Measurements from ENCODE around the gene CYYR1.

The CYYR1 gene

DNA sequence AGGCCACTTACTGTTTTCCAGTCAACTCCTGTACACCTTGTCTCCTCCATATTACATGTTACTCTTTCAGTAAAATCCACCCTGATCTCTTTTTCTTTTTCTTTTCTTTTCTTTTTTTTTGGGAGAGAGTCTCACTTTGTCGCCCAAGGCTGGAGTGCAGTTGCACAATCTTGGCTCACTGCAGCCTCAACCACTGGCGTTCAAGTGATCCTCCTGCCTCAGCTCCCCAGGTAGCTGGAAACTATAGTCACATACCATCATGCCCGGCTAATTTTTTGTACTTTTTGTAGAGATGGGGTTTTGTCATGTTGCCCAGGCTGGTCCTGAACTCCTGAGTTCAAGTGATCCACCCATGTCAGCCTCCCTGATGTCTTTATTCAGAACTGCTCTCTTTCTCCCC is 57.8 kb downstream of the CYYR1 start:
- Histone ChIP-seq H3K27me3 (replicated peaks; ENCODE audit: control insufficient read depth, insufficient read depth, low read length) (no peaks in the 10 kb centered on the region), H3K9ac (ENCODE audit: low read length) (no peak overlapping the region), H3K4me1 (ENCODE audit: control insufficient read depth, insufficient read depth, low read length) (peaks cover 24% of the 10 kb centered on the region), H3K9me3 (ENCODE audit: control insufficient read depth, low read length) (peaks cover 2% of the 10 kb centered on the region), H3K36me3 (ENCODE audit: control insufficient read depth, insufficient read depth, low read length, severe bottlenecking) (no peaks in the 10 kb centered on the region), H3K4me3 (ENCODE audit: low read length) (no peak overlapping the region)
- DNase-seq (ENCODE audit: low read depth): no peak

DNA sequence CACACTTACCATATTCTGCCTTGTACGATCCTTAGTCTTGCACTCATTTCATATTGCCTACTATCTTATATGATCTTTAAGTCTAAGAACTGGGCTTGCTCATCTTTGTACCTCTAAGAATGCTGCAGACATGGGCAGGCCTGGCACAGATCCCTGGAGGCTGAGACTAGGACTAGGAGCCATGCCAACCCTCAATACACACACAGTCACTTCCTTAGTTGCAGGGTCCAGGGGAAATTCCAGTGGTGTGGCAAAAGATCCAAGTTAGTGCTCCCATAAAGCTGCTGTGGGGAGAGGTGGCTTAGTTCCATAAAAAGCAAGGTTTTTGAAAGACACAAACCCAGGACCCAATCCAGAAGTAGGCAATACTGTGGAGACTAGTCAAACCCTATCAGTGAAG is 59.9 kb downstream of the CYYR1 start:
- H3K4me3 ChIP-seq (ENCODE audit: low read length): no peak overlapping the region
- peak; percentile 27 for DNase-seq (ENCODE audit: low read depth)
- no peaks in the 10 kb centered on the region for H3K36me3 ChIP-seq (ENCODE audit: control insufficient read depth, insufficient read depth, low read length, severe bottlenecking)
- H3K9me3 ChIP-seq (ENCODE audit: control insufficient read depth, low read length): no peaks in the 10 kb centered on the region
- no peak overlapping the region for H3K9ac ChIP-seq (ENCODE audit: low read length)
- peaks cover 31% of the 10 kb centered on the region for H3K4me1 ChIP-seq (ENCODE audit: control insufficient read depth, insufficient read depth, low read length)
- no peaks in the 10 kb centered on the region for H3K27me3 ChIP-seq (replicated peaks; ENCODE audit: control insufficient read depth, insufficient read depth, low read length)

DNA sequence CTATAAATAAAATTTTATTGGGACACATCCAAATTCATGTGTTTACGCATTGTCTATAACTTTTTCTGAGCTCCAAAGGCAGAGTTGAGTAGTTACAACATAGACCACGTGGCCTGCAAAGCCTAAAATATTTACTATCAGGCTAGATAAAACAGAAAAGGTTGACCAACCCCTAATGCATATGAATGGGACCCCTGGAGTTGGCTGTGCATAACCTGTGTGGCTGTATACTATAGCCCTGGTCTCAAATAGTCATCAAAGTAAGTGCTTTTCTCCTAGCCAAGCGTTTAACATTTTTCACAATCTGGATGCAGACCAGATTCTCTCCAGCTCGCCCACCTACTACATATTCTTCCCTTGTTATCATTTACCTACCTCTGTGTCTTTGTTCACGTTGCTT is 60.4 kb downstream of the CYYR1 start:
- Histone ChIP-seq H3K9me3 (ENCODE audit: control insufficient read depth, low read length) (no peaks in the 10 kb centered on the region), H3K4me1 (ENCODE audit: control insufficient read depth, insufficient read depth, low read length) (peaks cover 31% of the 10 kb centered on the region), H3K36me3 (ENCODE audit: control insufficient read depth, insufficient read depth, low read length, severe bottlenecking) (no peaks in the 10 kb centered on the region), H3K9ac (ENCODE audit: low read length) (no peak overlapping the region), H3K4me3 (ENCODE audit: low read length) (no peak overlapping the region), H3K27me3 (replicated peaks; ENCODE audit: control insufficient read depth, insufficient read depth, low read length) (no peaks in the 10 kb centered on the region)
- no peak for DNase-seq (ENCODE audit: low read depth)

DNA sequence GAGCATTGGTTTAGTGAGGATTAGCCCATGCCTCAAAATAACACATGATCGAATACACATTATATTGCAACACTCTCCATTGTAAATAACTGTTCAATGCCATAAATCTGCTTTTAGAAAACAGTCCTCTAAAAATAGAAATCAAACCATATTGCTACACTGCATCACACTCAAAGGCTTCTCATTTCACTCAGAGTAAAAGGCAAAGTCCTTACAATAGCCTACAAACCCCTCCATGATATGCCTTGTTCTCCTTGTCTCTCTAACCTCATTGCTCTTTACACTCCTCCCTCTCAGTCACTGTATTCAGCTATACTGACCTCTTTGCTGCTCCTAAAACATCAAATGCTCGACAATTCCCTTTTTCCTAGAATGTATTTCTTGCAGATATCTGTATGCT is 64.2 kb downstream of the CYYR1 start:
- no peaks in the 10 kb centered on the region for H3K27me3 ChIP-seq (replicated peaks; ENCODE audit: control insufficient read depth, insufficient read depth, low read length)
- no peak for DNase-seq (ENCODE audit: low read depth)

DNA sequence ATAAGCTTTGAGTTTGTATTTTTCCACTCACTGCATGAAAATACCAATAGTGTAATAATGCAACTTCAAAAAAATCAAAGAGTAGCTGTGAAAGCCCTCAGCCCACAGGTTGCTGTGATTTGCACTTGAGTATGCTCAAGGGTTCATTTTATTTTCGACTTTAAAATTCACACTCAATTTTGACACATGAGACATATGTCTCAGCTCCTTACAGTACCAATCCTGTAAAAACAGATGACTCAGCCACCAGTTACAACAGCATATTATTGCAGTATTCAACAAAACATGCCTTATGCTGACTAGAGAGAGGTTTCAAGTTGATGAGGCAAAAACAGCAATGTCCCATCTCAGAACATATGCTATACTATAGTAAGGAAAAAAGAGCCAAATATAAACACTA is 66.1 kb downstream of the CYYR1 start:
- Histone ChIP-seq H3K9ac (ENCODE audit: low read length) (no peak overlapping the region), H3K9me3 (ENCODE audit: control insufficient read depth, low read length) (no peaks in the 10 kb centered on the region), H3K36me3 (ENCODE audit: control insufficient read depth, insufficient read depth, low read length, severe bottlenecking) (no peaks in the 10 kb centered on the region), H3K4me3 (ENCODE audit: low read length) (no peak overlapping the region), H3K4me1 (ENCODE audit: control insufficient read depth, insufficient read depth, low read length) (peaks cover 19% of the 10 kb centered on the region), H3K27me3 (replicated peaks; ENCODE audit: control insufficient read depth, insufficient read depth, low read length) (no peaks in the 10 kb centered on the region)
- DNase-seq (ENCODE audit: low read depth): peak; percentile 81

More for the DNA sequence above, 64.2 kb downstream of the CYYR1 start:
- Histone ChIP-seq H3K4me1 (ENCODE audit: control insufficient read depth, insufficient read depth, low read length) (peaks cover 28% of the 10 kb centered on the region), H3K9ac (ENCODE audit: low read length) (no peak overlapping the region), H3K4me3 (ENCODE audit: low read length) (no peak overlapping the region), H3K9me3 (ENCODE audit: control insufficient read depth, low read length) (no peaks in the 10 kb centered on the region), H3K36me3 (ENCODE audit: control insufficient read depth, insufficient read depth, low read length, severe bottlenecking) (no peaks in the 10 kb centered on the region)

DNA sequence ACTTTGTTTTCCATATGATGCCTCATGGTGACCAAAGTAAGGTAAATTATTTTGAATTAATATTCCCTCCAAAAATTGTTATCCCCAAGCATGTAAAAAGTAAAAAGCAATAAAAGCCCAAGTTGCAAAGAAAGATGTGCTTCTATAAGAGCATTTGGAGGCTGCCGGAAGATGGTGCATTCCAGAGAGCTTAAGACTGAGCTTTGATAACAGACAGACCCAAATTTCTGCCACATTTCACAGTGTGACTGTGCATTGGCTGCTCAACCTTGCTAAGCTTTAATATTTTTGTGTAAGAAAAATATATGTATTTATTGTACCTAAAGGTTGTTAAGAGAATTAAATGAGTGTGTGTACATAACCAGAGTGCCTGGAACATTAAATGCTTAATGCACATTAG is 67.9 kb downstream of the CYYR1 start:
- Histone ChIP-seq H3K36me3 (ENCODE audit: control insufficient read depth, insufficient read depth, low read length, severe bottlenecking) (no peaks in the 10 kb centered on the region), H3K9ac (ENCODE audit: low read length) (no peak overlapping the region), H3K4me3 (ENCODE audit: low read length) (no peak overlapping the region), H3K9me3 (ENCODE audit: control insufficient read depth, low read length) (no peaks in the 10 kb centered on the region), H3K4me1 (ENCODE audit: control insufficient read depth, insufficient read depth, low read length) (peaks cover 17% of the 10 kb centered on the region), H3K27me3 (replicated peaks; ENCODE audit: control insufficient read depth, insufficient read depth, low read length) (no peaks in the 10 kb centered on the region)
- peak; percentile 19 for DNase-seq (ENCODE audit: low read depth)

DNA sequence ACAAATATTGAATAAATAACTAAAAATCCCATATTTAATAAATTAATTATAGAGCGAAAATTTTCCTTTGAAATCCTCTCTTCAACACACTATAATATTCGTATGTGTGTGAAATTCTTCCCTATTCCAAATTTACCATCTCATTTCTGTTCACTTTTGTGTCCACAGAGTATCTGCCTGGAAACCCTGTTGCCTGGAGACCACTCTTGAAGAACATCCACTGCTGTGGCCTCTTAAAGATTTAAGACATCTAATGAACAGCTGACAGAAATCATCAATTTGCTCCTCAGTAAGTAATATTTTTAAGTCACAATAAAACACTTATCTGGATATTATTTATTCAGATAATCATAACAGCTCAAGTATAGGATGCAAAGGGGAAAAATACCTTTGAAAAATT is 69.7 kb downstream of the CYYR1 start:
- H3K27me3 ChIP-seq (replicated peaks; ENCODE audit: control insufficient read depth, insufficient read depth, low read length): no peaks in the 10 kb centered on the region
- no peak overlapping the region for H3K9ac ChIP-seq (ENCODE audit: low read length)
- H3K9me3 ChIP-seq (ENCODE audit: control insufficient read depth, low read length): no peaks in the 10 kb centered on the region
- no peak for DNase-seq (ENCODE audit: low read depth)
- no peaks in the 10 kb centered on the region for H3K36me3 ChIP-seq (ENCODE audit: control insufficient read depth, insufficient read depth, low read length, severe bottlenecking)
- no peak overlapping the region for H3K4me3 ChIP-seq (ENCODE audit: low read length)
- H3K4me1 ChIP-seq (ENCODE audit: control insufficient read depth, insufficient read depth, low read length): peaks cover 10% of the 10 kb centered on the region

DNA sequence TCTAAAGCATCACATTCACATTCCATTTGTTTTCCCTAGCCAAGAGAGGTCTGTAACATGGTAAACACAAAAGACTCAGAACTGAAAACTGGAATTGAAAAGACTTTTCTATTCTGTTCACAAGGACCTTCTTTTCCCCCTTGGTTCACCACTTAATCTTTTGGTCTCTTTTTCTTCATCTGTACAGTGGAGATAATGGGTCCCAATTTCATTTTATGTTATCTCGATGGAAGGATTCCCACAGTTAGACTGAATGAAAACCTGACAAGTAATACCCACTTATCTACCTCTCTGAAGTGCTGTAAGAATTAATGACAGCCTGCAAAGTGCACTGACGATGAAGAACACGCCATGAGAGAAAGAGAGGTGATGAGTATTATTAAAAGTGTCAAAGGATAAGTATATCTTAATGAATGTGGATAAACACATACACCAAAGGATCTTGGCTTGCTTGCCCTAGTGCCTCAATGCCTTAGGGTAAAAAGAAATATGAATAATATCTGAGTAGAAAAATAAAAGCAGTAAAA is 71.5 kb downstream of the CYYR1 start:
- H3K9me3 ChIP-seq (ENCODE audit: control insufficient read depth, low read length): no peaks in the 10 kb centered on the region
- no peak overlapping the region for H3K4me3 ChIP-seq (ENCODE audit: low read length)
- no peaks in the 10 kb centered on the region for H3K27me3 ChIP-seq (replicated peaks; ENCODE audit: control insufficient read depth, insufficient read depth, low read length)
- no peak for DNase-seq (ENCODE audit: low read depth)
- H3K9ac ChIP-seq (ENCODE audit: low read length): no peak overlapping the region
- no peaks in the 10 kb centered on the region for H3K36me3 ChIP-seq (ENCODE audit: control insufficient read depth, insufficient read depth, low read length, severe bottlenecking)
- peaks cover under 1% of the 10 kb centered on the region for H3K4me1 ChIP-seq (ENCODE audit: control insufficient read depth, insufficient read depth, low read length)

DNA sequence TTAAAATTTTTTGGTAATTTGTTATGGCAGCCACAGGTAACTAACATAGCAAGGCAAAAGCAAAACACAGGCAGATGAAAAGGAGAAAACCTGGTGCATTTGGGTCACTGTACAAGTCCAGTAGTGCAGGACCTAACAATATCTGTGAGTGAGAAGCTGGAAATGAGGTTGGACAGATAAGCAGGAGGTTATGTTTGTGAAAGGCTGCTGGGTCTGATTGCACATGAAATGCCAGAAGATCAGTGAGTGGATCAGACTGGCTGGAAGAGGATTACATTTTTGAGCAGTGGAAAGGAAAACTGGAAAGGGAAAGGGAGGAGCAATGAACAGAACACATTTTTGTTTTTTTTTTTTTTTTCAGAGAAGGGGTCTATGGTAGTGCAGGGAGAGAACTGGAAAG is 73.6 kb downstream of the CYYR1 start:
- DNase-seq (ENCODE audit: low read depth): no peak
- H3K4me1 ChIP-seq (ENCODE audit: control insufficient read depth, insufficient read depth, low read length): no peaks in the 10 kb centered on the region
- H3K4me3 ChIP-seq (ENCODE audit: low read length): no peak overlapping the region
- H3K9ac ChIP-seq (ENCODE audit: low read length): no peak overlapping the region
- H3K36me3 ChIP-seq (ENCODE audit: control insufficient read depth, insufficient read depth, low read length, severe bottlenecking): no peaks in the 10 kb centered on the region
- no peaks in the 10 kb centered on the region for H3K9me3 ChIP-seq (ENCODE audit: control insufficient read depth, low read length)
- H3K27me3 ChIP-seq (replicated peaks; ENCODE audit: control insufficient read depth, insufficient read depth, low read length): no peaks in the 10 kb centered on the region

DNA sequence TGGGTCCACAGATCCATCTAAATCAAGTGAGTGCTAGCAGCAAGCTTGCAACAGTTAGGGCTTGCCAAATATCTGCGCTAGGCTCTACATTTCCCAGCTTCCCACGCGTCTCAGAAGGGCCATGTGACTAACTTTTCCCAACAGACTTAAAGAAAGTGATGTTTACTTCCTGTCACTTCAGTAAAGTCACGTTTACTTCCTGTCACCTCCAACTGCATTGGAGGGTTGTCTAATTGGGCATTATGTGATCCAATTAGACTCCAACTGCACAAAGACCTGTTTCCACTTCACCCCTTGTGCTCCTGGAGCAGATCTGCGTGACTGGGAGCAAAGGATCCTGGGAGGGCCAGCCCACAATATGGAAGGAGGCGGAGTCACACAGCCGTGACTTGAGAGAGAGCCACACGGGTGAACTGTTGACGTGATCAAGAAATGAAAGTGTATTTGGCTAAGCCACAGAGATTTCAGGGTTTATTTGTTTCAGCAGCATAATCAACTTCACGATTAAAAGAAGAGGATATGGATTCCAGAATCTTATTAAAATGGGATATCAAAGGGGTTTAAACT is 77.7 kb downstream of the CYYR1 start:
- H3K36me3 ChIP-seq (ENCODE audit: control insufficient read depth, insufficient read depth, low read length, severe bottlenecking): no peaks in the 10 kb centered on the region
- H3K4me1 ChIP-seq (ENCODE audit: control insufficient read depth, insufficient read depth, low read length): peaks cover 2% of the 10 kb centered on the region
- DNase-seq (ENCODE audit: low read depth): no peak
- H3K9me3 ChIP-seq (ENCODE audit: control insufficient read depth, low read length): no peaks in the 10 kb centered on the region
- no peak overlapping the region for H3K9ac ChIP-seq (ENCODE audit: low read length)
- no peak overlapping the region for H3K4me3 ChIP-seq (ENCODE audit: low read length)
- H3K27me3 ChIP-seq (replicated peaks; ENCODE audit: control insufficient read depth, insufficient read depth, low read length): no peaks in the 10 kb centered on the region

DNA sequence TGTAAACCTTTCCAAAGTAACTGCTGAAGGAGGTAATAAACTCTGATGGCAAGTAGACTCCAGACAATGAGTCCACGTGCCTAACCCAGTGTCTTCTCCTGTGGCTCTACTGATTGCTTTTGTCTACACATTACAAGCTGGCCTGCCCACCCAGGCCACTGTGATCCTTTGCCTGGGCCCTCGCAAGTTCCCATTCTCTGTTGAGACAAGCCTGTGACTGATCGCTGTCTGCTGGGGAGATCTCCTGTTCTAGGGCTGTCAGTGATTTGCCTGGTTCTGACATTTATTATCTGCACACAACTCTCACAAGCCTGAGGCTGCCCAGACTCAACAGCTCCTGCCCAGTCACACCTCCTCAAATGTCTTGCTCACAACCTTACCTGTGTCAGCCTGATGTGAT is 81.4 kb downstream of the CYYR1 start:
- Histone ChIP-seq H3K27me3 (replicated peaks; ENCODE audit: control insufficient read depth, insufficient read depth, low read length) (no peaks in the 10 kb centered on the region), H3K36me3 (ENCODE audit: control insufficient read depth, insufficient read depth, low read length, severe bottlenecking) (no peaks in the 10 kb centered on the region)
- no peak for DNase-seq (ENCODE audit: low read depth)

DNA sequence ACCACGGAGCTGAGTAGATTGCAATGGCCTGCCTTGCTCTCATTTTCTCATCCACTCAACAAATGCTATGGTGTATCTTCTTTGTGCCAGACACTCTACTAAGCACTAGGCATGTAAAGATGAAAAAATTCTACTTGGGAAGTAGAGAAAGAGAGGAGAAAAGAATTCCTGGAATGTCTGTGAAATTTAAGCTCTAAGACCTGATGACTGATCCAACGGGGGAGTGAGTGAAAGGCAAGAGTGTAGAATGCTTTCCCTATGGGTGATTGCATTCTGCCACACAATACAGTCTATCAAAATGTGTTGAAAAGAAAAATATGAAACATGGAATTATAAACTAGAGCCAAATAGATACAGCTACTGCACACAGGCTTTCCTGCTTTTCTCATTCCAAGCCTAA is 82.3 kb downstream of the CYYR1 start:
- DNase-seq (ENCODE audit: low read depth): peak; percentile 49
- Histone ChIP-seq H3K4me1 (ENCODE audit: control insufficient read depth, insufficient read depth, low read length) (peaks cover 2% of the 10 kb centered on the region), H3K27me3 (replicated peaks; ENCODE audit: control insufficient read depth, insufficient read depth, low read length) (no peaks in the 10 kb centered on the region), H3K4me3 (ENCODE audit: low read length) (no peak overlapping the region), H3K36me3 (ENCODE audit: control insufficient read depth, insufficient read depth, low read length, severe bottlenecking) (no peaks in the 10 kb centered on the region), H3K9me3 (ENCODE audit: control insufficient read depth, low read length) (no peaks in the 10 kb centered on the region), H3K9ac (ENCODE audit: low read length) (no peak overlapping the region)

More for the DNA sequence above, 81.4 kb downstream of the CYYR1 start:
- no peaks in the 10 kb centered on the region for H3K9me3 ChIP-seq (ENCODE audit: control insufficient read depth, low read length)
- H3K4me3 ChIP-seq (ENCODE audit: low read length): no peak overlapping the region
- no peak overlapping the region for H3K9ac ChIP-seq (ENCODE audit: low read length)
- peaks cover 2% of the 10 kb centered on the region for H3K4me1 ChIP-seq (ENCODE audit: control insufficient read depth, insufficient read depth, low read length)
